SK-N-SH treated with all-trans-retinoic acid at 6 μM for 48 hours (cell line): ENCODE data around the gene MAML2.

ENCODE experiments used
- GLIS3 ChIP-seq: fragments of 250-450 bp; sonication (Bioruptor Pico); IDR thresholded peaks from 2 replicates; pipeline ENCODE4 v1.5.0; 2020; ENCODE audit warnings: mild to moderate bottlenecking, moderate library complexity
- RARB ChIP-seq: fragments of 250-450 bp; sonication (Bioruptor Pico); IDR thresholded peaks from 2 replicates; pipeline ENCODE4 v1.8.0; 2021; ENCODE audit warnings: mild to moderate bottlenecking, moderate library complexity
- TCF4 ChIP-seq: fragments of 250-450 bp; sonication (Bioruptor Pico); IDR thresholded peaks from 2 replicates; pipeline ENCODE4 v1.8.0; 2021; ENCODE audit warnings: mild to moderate bottlenecking, moderate library complexity, borderline replicate concordance
- TF ChIP-seq, protein P1 (sequence below): fragments of 250-450 bp; sonication (Bioruptor Pico); IDR thresholded peaks from 2 replicates; pipeline ENCODE4 v1.5.1; 2021; ENCODE audit warnings: mild to moderate bottlenecking, moderate library complexity

DNA sequence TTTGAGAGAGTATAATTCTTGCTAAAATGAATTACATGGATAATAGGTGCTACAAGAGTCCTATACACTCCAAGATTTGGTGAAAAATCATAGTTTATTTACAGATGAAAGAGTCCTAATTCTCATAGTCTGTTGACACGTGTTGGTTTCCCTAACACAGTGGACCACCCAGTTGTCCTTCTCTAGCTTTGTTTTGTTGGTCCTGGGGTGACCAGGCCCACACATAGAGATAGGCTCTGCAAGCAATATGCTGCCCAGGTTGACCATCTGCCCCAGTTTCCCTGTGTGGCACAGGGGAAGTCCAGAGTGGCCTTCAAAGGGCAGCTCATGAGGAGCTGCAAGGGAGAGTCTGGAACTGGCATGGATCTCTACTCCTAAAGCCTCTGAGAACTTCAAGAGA, 184.9 kb downstream of the MAML2 start:
- TF ChIP-seq TCF4 (no peak), RARB (CRISPR knock-in tag) (no peak), GLIS3 (CRISPR knock-in tag) (no peak)
- TF ChIP-seq, protein P1, sequence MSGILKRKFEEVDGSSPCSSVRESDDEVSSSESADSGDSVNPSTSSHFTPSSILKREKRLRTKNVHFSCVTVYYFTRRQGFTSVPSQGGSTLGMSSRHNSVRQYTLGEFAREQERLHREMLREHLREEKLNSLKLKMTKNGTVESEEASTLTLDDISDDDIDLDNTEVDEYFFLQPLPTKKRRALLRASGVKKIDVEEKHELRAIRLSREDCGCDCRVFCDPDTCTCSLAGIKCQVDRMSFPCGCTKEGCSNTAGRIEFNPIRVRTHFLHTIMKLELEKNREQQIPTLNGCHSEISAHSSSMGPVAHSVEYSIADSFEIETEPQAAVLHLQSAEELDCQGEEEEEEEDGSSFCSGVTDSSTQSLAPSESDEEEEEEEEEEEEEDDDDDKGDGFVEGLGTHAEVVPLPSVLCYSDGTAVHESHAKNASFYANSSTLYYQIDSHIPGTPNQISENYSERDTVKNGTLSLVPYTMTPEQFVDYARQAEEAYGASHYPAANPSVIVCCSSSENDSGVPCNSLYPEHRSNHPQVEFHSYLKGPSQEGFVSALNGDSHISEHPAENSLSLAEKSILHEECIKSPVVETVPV = no peak
